ENCODE measurements around the gene ZBTB7C.
"Not testable (repeated sequence)": the region's sequence is repeated elsewhere in the genome, so short reads cannot be mapped to it uniquely, and the experiment has no call there.

Gene ZBTB7C

DNA sequence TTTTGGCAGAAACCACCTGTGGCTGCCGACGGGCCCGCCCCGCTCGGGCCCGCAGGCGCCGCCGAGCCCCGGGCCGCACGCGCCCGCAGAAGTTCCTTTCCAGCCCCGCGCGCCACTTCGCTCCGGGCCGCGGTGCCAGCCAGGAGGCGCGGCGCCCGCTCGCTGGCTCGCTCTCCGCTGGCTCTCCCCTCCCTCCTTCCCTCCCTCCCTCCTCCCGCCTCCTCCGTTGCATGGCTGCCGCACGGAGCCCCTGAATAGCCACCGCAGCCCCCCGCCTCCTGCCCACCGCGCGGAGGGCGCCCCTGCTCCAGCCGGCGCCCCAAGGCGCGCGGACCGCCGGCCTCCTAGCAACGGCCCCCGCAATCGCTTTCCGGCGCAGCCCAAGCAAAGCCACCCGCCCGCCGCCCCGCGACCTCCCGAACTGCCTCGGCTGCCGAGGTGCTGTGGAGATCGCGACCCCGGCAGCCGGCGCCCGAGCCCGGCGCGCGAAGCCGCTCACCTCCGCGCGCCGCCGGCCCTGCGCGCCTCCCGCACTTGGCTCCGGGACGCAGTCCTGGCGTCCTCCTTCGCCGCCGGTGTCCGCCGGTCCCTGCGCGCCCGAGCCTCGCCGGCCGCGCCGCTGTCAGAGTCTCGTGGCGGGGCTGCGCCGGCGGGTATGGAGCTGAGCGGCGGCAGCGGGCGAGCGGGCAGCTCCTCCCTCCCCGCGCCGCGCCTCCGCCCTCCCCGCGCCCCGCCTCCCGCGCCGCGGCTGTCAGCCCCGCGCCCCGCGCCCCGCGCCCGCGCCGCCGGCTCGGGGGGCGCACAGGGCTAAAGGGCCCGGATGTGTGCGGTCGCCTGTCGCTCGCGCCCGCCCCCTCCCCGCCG, at the start of gene ZBTB7C:
TSS of gene ZBTB7C (minus strand) at position 657 of the 864 bp plus-strand sequence.
- DNase-seq, result peak in 1 of 2 experiments; percentile 59

DNA sequence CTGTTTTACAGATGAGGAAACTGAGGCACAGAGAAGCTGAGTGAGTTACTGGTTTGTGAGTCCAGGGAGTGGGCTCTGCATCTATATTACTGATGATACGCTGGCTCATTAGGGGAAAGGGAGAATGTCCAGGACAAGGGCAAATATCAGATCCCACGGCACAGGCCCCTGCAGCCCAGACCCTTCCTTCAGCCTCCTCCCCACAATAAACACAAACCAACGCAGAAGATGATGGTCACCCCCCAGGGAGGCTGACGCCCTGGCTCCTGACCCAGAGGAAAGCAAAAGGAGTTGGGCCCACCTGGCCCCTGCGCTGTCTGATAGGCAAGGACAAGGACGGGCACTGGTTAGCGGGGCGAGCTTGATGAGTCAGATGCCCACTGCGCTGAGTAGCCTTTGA, 47.7 kb upstream of the ZBTB7C start:
- DNase-seq, result no peak

DNA sequence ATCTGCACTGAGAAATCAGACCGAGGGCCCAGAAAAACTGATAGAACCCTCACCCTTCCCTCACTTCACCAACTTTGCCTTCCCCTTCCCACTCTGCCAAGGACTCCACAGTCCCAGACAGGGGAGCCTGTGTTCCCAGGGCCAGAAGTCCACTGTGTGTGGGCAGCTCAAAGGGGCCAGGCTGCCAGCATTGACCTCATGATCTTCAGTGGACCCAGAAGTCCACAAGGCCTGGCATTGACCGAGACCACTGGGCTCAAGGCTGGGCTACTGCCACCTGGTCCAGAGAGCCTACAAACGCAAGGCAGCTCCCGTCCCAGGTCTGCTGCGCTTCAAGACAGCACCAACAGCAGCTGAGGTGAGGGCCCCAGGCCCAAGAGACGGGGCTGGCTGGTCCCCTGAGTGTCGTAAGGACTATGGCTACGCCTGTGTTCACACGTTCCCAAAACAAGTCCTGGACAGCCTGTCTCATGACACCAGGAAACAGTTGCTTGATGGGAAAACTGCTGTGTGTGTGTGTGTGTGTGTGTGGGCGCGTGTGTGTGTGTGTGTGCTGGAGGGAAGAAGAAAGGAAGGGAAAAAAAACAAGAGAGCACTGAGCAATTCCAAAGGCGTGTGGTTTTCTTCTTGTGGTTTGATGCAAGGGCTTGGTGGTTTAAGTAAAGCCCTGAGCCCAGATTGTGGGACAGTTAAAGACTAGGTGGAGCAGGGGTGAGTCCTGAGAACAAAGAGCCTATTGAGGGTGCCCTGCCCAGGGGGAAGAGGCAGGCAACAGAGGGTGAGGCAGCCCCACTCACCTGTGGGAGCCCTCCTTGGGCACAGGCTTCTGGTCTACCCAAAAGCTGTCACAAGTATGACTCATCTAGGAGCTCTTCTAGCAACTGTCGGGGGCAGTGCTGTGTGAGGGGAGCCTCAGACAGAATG, 46.6 kb upstream of the ZBTB7C start:
- peak in 1 of 2 experiments; percentile 30 for DNase-seq

DNA sequence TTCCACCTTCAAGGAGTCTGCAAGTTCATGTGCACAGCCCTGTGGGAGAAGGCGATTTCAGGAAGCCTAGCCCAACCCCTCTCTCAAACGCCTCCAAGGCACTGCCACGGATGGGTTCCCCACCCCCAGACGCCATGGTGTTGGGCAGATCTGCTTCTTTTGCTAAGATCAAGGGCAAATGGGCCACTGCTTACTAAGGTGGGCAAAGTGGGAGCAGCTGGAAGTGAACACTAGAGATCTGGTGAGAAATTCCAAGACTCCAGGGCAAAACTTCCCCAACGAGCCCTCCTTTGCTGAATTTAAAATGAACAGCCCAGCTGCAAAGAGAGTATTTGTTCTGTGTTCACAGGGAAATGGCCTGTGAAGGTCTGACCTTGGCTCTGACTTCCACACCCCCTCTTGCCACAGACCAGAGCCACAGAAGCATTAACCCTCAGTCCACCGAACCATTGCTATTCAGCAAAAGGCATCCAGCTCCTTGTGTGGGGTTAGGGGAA, 45.1 kb upstream of the ZBTB7C start:
- no peak for DNase-seq

DNA sequence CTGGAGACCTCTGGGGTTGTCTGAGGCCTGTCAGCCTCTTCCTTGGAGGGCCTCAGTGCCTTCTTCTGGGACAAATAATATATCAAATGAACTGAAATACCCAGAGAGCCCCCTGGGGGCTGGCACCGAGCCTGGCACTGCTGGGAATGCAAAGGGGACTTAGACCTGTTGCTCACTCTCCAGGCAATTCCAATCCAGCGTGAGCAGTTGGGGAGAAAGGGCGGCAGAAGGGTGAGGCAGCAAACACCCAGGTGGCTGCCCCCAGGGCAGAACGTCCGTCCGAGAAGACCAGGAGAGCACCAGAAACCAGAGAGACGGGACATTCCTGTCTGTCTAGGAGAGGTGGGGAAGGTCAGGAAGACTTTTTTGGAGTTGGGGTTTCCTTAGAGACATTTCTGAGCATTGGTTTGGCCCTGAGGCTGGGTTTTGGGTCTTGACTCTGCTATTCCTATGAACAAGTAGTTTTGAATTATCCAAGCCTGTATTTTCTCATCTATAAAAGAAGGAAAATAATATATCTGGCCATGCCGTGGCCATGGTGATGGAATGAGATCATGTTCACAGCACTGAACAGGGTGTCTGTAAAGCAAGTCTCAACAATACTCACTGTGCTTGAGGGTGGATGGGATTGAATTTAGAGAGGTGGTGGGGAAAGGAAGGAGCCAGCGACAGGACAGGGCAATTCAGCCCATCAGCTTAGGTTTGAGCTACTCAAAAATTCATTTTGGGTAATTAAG, 44.3 kb upstream of the ZBTB7C start:
- no peak for DNase-seq

DNA sequence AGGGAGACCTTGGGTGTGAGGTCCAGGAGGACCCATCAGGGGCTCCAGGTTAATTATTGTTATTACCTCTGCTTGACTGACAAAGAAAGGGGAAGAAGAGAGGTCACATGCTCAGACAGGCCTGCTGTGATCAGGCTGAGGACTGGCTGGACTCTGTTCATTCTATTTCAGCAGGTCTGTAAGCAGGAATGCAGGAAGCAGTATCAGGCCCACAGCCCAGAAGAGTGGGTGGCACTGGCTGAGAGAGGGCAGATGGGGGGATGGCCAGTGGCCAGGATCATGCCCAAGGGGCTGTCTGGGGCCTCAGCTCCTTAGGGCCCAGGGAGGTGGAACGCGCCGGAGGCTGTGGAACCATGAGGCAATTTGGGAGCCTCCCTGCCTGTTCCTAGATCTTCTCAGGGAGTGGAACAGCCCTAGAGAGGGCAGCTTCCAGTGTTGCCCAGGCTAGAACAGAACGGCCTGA, 43.7 kb upstream of the ZBTB7C start:
- no peak for DNase-seq

DNA sequence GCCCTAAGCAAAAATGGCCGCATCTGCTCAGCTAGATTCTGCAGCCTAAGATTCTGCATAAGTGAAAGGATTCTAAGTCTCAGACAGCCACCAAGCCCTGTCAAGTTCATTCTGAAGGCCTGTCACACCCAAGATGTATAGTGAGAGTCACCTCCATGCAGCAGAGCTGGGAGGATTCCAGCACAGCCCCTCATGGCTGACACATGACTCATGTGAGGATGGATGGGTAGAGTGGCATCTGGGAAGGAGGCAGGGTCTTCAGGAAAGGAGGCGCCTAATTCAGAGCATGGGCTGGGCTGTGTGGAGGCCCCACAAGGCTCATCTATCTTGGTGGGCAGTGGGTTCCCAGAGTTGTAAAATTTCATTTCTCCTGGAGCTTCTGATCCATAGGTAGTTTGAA, 41.5 kb upstream of the ZBTB7C start:
- no peak for DNase-seq

DNA sequence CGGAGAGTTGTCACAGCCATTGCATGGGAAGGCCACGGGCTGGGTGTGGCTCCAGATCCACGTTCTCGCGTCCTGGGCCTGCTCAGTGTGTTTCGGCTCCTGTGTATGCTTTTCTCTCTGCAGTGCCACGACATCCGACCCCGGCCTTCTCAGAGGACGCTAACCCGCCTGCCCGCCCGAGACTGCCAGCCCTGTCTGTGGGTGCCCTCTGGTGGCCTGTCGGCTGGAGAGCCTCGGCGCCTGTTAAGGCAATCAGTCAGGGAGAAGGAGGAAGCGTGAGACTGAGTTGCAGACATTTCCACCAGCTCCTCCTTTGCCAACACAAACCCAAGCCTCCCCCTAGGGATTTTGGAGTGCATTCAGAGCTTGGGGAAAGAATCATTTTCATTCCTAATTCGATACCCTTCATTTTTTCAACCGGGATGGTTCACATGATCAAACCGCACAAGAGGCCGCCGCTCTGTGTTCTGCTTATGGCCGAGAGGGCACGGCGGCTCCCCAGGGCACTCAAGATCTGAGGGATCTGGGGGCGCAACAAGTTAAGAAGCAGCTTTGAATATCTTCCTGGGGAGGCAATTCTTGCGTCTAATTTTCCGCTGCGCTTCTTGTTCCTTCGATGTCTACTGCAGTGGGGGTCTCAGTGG, 37.5 kb upstream of the ZBTB7C start:
- peak; percentile 70 to 91 for DNase-seq

DNA sequence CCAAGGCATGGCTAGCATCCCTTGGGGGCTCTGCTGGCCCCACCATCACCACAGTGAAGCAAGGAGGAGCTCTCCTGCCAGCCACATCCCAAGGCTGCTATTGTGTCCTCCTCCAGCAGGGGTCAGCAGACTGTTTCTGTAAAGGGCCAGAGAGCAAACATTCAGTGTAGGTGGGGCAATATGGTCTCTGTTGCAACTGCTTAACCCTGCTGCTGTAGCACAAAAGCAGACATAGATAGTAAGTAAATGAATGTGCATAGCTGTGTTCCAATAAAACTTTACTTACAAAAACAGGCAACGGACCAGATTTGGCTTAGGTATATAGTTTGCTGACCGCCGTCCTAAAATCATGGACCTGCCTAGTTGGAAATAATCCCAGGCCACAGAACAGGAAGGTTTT, 36.4 kb upstream of the ZBTB7C start:
- DNase-seq, result peak; percentile 35 to 84

DNA sequence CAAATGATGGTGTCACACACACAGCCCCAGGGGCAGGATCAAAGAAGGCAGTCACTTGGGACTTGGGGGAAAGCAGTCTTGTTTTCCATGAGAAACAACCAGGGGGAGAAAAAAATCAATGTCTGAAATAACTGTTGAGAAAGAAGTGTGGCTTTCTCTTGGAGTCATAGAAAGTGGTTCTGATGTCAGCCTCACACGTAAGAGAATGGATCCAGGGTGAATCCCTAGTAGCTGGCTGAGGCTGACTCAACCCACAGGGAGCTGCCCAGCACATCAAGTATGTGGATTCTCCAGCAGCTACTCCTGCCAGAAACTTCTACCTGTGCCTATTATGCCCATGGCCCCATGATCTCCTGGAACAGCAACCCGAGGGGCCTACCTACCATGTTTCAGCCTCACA, 33.6 kb upstream of the ZBTB7C start:
- no peak for DNase-seq

DNA sequence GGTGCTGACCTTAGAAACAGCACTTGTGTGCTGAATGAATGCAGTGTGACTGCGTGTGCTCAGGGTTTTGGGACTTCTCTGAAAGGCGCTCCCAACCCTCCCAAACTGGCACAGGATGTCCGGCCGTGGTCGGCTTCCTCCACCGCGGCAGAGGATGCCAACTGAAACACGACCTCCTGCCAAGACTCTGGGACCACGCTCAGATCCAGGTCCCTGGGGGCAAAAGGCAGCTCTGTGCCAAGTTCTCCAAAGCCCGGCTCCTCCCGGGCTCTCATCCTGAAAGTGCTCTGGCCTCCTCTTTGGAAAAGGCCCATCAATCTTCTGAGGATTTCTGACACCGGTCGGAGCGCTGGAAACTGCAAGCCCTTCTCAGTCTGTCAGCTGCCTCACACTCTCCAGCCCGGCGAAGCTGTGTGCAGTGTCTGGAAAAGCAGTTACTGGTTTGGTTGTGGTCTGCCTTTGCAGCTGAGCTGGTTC, 32.3 kb upstream of the ZBTB7C start:
- no peak for DNase-seq

DNA sequence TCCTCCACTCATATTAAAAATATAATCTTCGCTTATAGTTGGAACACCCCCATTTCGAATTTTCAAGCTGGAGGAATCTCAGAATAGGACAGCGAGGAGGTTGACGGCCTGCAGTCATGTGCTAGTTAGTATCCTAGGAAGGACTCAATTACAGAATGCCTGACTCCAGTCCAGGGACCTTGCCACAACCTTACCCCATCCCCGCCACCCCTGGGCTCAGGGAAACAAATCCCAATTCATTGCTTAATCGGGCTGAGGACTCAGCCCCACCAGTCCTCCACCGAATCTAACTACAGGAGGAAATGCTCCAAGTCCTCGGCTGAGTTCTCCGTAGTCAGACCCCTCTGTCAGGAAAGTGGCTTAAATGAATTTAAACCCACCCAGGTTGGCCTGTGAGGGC, 31.7 kb upstream of the ZBTB7C start:
- no peak for DNase-seq

DNA sequence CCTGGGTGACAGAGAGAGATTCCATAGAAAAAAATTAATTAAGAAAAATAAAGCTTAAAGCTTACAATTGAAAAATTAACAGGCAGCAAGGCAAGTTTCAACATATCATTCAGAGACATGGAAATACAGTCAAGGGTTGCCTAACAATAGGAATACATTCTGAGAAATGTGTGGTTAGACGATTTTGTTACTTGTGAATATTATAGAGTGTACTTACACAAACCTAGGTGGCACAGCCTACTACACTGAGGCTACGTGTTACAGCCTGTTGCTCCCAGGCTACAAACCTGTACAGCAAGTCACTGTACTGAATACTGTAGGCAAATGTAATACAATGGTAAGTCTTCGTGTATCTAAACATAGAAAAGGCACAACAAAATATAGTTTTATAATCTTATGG, 27.7 kb upstream of the ZBTB7C start:
- no peak for DNase-seq

DNA sequence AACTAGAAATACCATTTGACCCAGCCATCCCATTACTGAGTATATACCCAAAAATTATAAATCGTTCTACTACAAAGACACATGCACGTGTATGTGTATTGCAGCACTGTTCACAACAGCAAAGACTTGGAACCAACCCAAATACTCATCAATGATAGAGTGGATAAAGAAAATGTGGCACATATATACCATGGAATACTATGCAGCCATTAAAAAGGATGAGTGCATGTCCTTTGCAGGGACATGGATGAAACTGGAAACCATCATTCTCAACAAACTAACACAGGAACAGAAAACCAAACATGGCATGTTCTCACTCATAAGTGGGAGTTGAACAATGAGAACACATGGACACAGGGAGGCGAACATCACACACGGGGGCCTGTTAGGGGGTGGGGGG, 25.2 kb upstream of the ZBTB7C start:
- DNase-seq, result not testable (repeated sequence)

DNA sequence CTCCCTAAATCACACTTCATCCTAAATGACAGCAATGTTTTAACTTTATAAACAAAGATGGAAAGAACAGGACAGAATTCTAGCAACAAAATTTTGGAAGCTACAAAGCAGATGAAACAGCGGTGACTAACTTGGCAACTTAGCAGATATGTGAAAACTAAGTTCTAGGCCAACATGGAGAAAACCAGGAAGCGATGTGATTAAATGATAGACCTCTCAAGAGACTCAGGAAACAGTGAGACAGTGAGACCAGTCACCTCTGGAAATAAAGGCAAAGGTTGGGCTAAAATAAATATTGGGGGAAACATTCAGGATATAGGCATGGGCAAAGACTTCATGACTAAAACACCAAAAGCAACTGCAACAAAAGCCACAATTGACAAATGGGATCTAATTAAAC, 24.4 kb upstream of the ZBTB7C start:
- DNase-seq, result no peak

DNA sequence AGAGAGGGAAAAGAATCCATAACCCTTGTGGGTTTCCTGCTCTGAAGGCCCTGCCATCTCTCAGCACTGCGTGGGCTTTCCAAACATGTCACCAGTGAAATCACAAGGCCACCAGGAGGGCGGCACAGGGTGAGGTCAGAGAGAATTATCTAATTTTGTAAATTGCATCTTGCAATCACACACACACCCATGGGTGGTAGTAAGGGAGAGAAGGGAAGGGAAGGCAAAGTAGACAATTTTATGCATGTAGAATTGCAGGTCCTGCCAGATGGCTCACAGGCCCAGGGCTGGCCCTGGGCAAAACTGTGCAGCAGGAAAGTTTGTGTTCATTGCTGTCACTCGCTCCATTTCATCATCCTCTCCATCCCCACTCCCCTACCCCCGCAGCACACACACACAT, 21.0 kb upstream of the ZBTB7C start:
- DNase-seq, result no peak

DNA sequence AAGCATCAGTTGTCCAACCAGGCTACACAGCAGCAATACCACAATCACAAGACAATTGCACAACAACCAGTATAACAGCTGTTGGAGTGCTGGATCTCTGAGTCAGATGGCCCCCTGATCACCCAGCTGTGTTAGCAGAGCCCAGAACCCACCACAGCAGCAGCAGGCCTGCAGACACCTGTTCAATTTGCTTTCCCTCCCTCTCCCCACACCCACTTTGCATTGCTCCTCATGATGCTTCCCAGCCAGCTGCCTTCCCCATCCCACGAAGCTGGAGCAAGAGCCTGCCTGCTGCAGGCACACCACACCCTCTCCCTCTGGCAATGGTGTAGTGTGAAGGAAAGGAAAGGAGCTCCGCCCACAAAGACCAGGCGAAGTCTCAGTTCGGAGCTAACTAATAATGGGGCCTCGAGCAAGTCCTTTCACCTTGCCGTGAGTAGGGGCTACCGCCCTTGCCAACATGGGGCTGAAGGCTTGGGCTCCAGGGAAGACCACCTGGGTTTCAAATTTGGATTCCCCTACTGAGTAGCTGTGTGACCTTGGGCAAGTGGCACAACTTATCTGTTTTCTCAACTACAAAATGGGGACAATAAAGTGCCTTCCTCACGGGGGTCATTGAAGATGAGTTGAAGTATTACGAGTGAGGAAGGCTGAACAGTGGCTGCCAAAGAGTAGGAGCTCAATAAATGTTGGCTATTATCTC, 19.4 kb upstream of the ZBTB7C start:
- DNase-seq, result peak in 1 of 2 experiments; percentile 28

DNA sequence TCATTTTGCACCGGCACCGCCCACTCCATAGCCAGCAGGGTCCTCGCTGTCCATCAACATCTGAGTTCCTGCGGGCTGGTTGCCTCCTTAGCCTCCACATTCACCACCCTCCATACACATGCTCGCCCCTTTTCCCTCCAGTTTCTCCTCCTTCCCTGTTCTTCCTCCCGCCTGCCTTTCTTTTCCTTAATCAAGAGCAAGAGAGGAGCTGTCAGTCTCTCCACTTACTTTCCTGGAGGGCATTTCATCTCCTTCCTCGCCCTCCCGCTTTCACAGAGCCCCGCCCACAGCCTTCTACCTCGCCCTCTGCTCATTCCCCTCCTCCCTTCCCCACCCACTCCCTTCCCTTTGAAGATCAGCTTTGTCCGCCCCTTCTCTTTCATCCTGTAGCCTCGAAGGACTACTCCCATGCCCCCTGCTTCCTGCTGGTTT, 13.8 kb upstream of the ZBTB7C start:
- no peak for DNase-seq

DNA sequence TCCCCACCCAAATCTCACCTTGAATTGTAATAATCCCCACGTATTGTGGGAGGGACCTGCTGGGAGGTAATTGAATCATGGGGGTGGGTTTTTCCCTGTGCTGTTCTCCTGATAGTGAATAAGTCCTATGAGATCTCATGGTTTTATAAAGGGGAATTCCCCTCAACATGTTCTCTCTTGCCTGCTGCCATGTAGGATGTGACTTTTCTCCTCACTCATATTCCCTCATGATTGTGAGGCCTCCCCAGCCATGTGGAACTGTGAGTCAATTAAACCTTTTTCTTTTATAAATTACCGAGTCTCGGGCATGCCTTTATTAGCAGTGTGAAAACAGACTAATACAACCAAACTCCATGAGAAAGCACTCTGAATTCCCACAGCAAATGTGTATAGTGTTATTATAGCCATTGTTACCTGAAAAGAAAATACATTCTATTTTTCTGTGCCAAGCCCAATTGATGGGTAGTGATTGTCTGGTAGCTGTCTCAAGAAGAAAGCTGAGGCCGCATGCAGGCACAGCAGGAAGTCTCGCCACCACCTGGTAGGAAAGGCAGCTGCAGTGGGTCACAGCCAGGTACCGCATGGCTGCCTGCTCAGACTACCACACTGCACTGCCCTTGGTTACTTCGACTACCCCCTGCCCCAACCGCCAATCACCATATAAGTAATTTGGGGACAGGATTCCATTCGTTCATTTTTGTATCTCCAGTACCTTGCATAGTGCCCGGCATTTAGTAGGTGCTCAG, 10.3 kb upstream of the ZBTB7C start:
- no peak for DNase-seq

DNA sequence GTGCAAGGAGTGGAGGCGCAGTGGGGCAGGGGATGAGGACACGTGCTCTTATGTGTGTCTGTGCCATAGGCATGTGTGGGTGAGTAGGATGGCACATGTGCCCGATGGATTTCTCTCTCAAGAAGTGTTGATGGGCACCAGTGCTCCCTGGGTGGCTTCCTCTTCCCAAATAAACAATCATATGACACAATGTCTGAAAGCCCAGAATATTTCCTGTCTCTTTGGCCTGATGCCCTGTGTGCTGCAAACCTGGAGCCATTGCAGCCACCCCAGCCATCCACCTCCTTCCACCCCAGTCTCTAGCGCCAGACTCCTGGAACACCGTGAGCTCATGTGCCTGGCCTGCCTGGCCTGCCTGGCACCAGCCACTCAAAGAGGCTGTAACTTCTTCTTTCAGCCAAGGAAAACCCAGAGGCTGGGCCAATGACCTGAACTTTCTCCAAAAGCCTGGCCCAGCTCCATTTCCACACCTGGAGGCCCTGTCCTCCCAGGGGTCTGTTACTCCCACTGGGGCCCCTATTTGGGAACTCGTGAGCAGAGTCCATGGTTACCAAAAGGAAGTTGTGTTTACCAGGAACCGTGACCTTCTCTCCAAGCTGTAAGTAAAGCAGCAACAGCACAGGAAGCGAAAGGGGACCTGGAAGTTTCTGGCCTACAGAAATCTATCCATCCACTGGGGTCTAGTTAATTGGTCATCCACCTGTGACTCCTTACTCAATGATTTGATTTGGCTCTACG, 9.5 kb upstream of the ZBTB7C start:
- DNase-seq, result no peak
